Thyroid gland (tissue), 4 donors: ENCODE data around the gene KRT17.
"Not testable (repeated sequence)": the region's sequence is repeated elsewhere in the genome, so short reads cannot be mapped to it uniquely, and the experiment has no call there.

ENCODE experiments used
- POLR2A ChIP-seq, 2 donors: fragments of 450-650 bp; IDR thresholded peaks; one replicate each; pipeline ENCODE4 v1.6.1; 2017; ENCODE audit warnings: antibody characterized with exemption in 2 of 2, mild to moderate bottlenecking in 2 of 2, moderate library complexity in 1 of 2
- TF ChIP-seq, protein P1 (sequence below), 6 experiments: fragments of 200-600 bp in 3 of 6; fragments of 450-650 bp in 3 of 6; sonication (generic) in 3 of 6; IDR thresholded peaks; one replicate each; pipeline ENCODE4 v1.5.1; 2016 to 2019; ENCODE audit warnings: antibody characterized with exemption in 6 of 6, mild to moderate bottlenecking in 2 of 6, inconsistent platforms in 1 of 6, moderate library complexity in 1 of 6

GRCh38 chr17:41626914-41627295 is 2.5 kb upstream of the KRT17 start:
- TF ChIP-seq, protein P1, sequence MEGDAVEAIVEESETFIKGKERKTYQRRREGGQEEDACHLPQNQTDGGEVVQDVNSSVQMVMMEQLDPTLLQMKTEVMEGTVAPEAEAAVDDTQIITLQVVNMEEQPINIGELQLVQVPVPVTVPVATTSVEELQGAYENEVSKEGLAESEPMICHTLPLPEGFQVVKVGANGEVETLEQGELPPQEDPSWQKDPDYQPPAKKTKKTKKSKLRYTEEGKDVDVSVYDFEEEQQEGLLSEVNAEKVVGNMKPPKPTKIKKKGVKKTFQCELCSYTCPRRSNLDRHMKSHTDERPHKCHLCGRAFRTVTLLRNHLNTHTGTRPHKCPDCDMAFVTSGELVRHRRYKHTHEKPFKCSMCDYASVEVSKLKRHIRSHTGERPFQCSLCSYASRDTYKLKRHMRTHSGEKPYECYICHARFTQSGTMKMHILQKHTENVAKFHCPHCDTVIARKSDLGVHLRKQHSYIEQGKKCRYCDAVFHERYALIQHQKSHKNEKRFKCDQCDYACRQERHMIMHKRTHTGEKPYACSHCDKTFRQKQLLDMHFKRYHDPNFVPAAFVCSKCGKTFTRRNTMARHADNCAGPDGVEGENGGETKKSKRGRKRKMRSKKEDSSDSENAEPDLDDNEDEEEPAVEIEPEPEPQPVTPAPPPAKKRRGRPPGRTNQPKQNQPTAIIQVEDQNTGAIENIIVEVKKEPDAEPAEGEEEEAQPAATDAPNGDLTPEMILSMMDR (IDR thresholded peaks at IDR 0.05) = not testable (repeated sequence)
- not testable (repeated sequence) for TF ChIP-seq POLR2A (IDR thresholded peaks at IDR 0.05)
